Activated T-cell treated with anti-CD3 and anti-CD28 coated beads, Interleukin-2, amount 50 U/mL, for 4 hours (primary cell): ENCODE measurements around the gene TBC1D1. TPM values are rescaled to one million over a fixed set of nuclear protein-coding genes. Genes with fewer than 3 reads are reported as not detected.

ENCODE experiments used
- ATAC-seq, 2 donors: fragments of 200-7000 bp; cut with Tn5 transposase; one replicate each; pipeline ENCODE4 v1.10.0; 2021
- DNase-seq: peaks from one replicate; pipeline ENCODE4 v3.0.0-alpha.2; 2020
- H3K27me3 Mint-ChIP-seq: one replicate; pipeline ENCODE4 v1.8.0; 2021; ENCODE audit warnings: low read depth, mixed read lengths
- H3K36me3 Mint-ChIP-seq: one replicate; pipeline ENCODE4 v1.8.0; 2022; ENCODE audit warnings: mixed read lengths; ENCODE audit not compliant: insufficient read depth
- H3K4me1 Mint-ChIP-seq: one replicate; pipeline ENCODE4 v1.8.0; 2021; ENCODE audit warnings: low read depth, mixed read lengths
- H3K4me3 Mint-ChIP-seq: one replicate; pipeline ENCODE4 v1.8.0; 2021; ENCODE audit warnings: mild to moderate bottlenecking, moderate library complexity, mixed read lengths
- H3K9me3 Mint-ChIP-seq: one replicate; pipeline ENCODE4 v1.8.0; 2021; ENCODE audit warnings: mixed read lengths
- total RNA-seq, 3 donors: library from RNA; stranded (reverse); gene quantifications; one replicate each; pipeline ENCODE4 v1.2.1, GENCODE V29; 2021

The TBC1D1 gene
- total RNA-seq, 3 donors from 2014 or later: 29.4 to 42.0 (median 38.8) TPM

GRCh38 chr4:38058151-38058550 lies 167.3 kb downstream of the TBC1D1 start:
- H3K4me3 Mint-ChIP-seq: no peak overlapping the region
- peaks cover 14% of the 10 kb centered on the region for H3K4me1 Mint-ChIP-seq
- no peaks in the 10 kb centered on the region for H3K27me3 Mint-ChIP-seq
- no peak for ATAC-seq
- no peak for DNase-seq
- H3K9me3 Mint-ChIP-seq: no peaks in the 10 kb centered on the region
- peaks cover 37% of the 10 kb centered on the region for H3K36me3 Mint-ChIP-seq

- DNase-seq (no peak), ATAC-seq (no peak)
- H3K9me3 Mint-ChIP-seq: no peaks in the 10 kb centered on the region
- peaks cover 16% of the 10 kb centered on the region for H3K4me1 Mint-ChIP-seq
- peaks cover 23% of the 10 kb centered on the region for H3K36me3 Mint-ChIP-seq
- no peak overlapping the region for H3K4me3 Mint-ChIP-seq
- H3K27me3 Mint-ChIP-seq: no peaks in the 10 kb centered on the region
Observed at GRCh38 chr4:38060829-38061431, 170.0 kb downstream of the TBC1D1 start.

GRCh38 chr4:38062088-38062775 lies 171.3 kb downstream of the TBC1D1 start:
- peak; percentile 62 to 77 for ATAC-seq
- Mint-ChIP-seq H3K4me3 (peak overlapping the region; percentile 85), H3K4me1 (peaks cover 16% of the 10 kb centered on the region), H3K9me3 (no peaks in the 10 kb centered on the region), H3K36me3 (peaks cover 19% of the 10 kb centered on the region), H3K27me3 (no peaks in the 10 kb centered on the region)
- DNase-seq: peak; percentile 61

GRCh38 chr4:38062776-38063097 lies 171.9 kb downstream of the TBC1D1 start:
- H3K4me3 Mint-ChIP-seq: peak overlapping the region; percentile 54
- H3K36me3 Mint-ChIP-seq: peaks cover 24% of the 10 kb centered on the region
- H3K27me3 Mint-ChIP-seq: no peaks in the 10 kb centered on the region
- DNase-seq (no peak), ATAC-seq (peak; percentile 34 to 53)
- peaks cover 16% of the 10 kb centered on the region for H3K4me1 Mint-ChIP-seq
- H3K9me3 Mint-ChIP-seq: no peaks in the 10 kb centered on the region

- ATAC-seq (no peak), DNase-seq (no peak)
- H3K4me3 Mint-ChIP-seq: no peak overlapping the region
- peaks cover 24% of the 10 kb centered on the region for H3K4me1 Mint-ChIP-seq
- H3K9me3 Mint-ChIP-seq: no peaks in the 10 kb centered on the region
- no peaks in the 10 kb centered on the region for H3K27me3 Mint-ChIP-seq
- peaks cover 22% of the 10 kb centered on the region for H3K36me3 Mint-ChIP-seq
Observed at GRCh38 chr4:38065176-38065575, 174.3 kb downstream of the TBC1D1 start.

- no peak for ATAC-seq
- no peak overlapping the region for H3K4me3 Mint-ChIP-seq
- H3K27me3 Mint-ChIP-seq: no peaks in the 10 kb centered on the region
- H3K9me3 Mint-ChIP-seq: no peaks in the 10 kb centered on the region
- H3K4me1 Mint-ChIP-seq: peaks cover 24% of the 10 kb centered on the region
- H3K36me3 Mint-ChIP-seq: peaks cover 16% of the 10 kb centered on the region
- no peak for DNase-seq
Observed at GRCh38 chr4:38065900-38066299, 175.0 kb downstream of the TBC1D1 start.

GRCh38 chr4:38067499-38067898 lies 176.6 kb downstream of the TBC1D1 start:
- H3K27me3 Mint-ChIP-seq: no peaks in the 10 kb centered on the region
- no peak overlapping the region for H3K4me3 Mint-ChIP-seq
- no peaks in the 10 kb centered on the region for H3K9me3 Mint-ChIP-seq
- H3K36me3 Mint-ChIP-seq: peaks cover 15% of the 10 kb centered on the region
- peaks cover 16% of the 10 kb centered on the region for H3K4me1 Mint-ChIP-seq
- ATAC-seq (no peak), DNase-seq (no peak)

GRCh38 chr4:38068107-38068506 lies 177.2 kb downstream of the TBC1D1 start:
- Mint-ChIP-seq H3K9me3 (no peaks in the 10 kb centered on the region), H3K4me1 (peaks cover 10% of the 10 kb centered on the region), H3K27me3 (no peaks in the 10 kb centered on the region), H3K36me3 (peaks cover 17% of the 10 kb centered on the region), H3K4me3 (no peak overlapping the region)
- ATAC-seq (no peak), DNase-seq (no peak)

- peak; percentile 19 for DNase-seq
- H3K36me3 Mint-ChIP-seq: peaks cover 20% of the 10 kb centered on the region
- ATAC-seq: peak; percentile 32 to 53
- H3K27me3 Mint-ChIP-seq: no peaks in the 10 kb centered on the region
- H3K4me3 Mint-ChIP-seq: no peak overlapping the region
- H3K4me1 Mint-ChIP-seq: peaks cover 10% of the 10 kb centered on the region
- H3K9me3 Mint-ChIP-seq: no peaks in the 10 kb centered on the region
Observed at GRCh38 chr4:38069271-38069760, 178.4 kb downstream of the TBC1D1 start.

- Mint-ChIP-seq H3K9me3 (no peaks in the 10 kb centered on the region), H3K4me1 (peaks cover 12% of the 10 kb centered on the region), H3K4me3 (no peak overlapping the region), H3K36me3 (peaks cover 29% of the 10 kb centered on the region), H3K27me3 (no peaks in the 10 kb centered on the region)
- DNase-seq (no peak), ATAC-seq (no peak)
Observed at GRCh38 chr4:38071801-38072431, 181.0 kb downstream of the TBC1D1 start.

- Mint-ChIP-seq H3K9me3 (no peaks in the 10 kb centered on the region), H3K27me3 (no peaks in the 10 kb centered on the region), H3K4me3 (no peak overlapping the region), H3K36me3 (peaks cover 29% of the 10 kb centered on the region), H3K4me1 (peaks cover 12% of the 10 kb centered on the region)
- ATAC-seq (peak in 1 of 2 donors; percentile 35), DNase-seq (no peak)
Observed at GRCh38 chr4:38072578-38072977, 181.7 kb downstream of the TBC1D1 start.

- Mint-ChIP-seq H3K4me3 (no peak overlapping the region), H3K4me1 (peaks cover 16% of the 10 kb centered on the region), H3K27me3 (no peaks in the 10 kb centered on the region), H3K9me3 (no peaks in the 10 kb centered on the region), H3K36me3 (peaks cover 23% of the 10 kb centered on the region)
- DNase-seq (no peak), ATAC-seq (no peak)
Observed at GRCh38 chr4:38073596-38074234, 182.8 kb downstream of the TBC1D1 start.

GRCh38 chr4:38075370-38076152 lies 184.7 kb downstream of the TBC1D1 start:
- H3K9me3 Mint-ChIP-seq: no peaks in the 10 kb centered on the region
- H3K4me1 Mint-ChIP-seq: peaks cover 14% of the 10 kb centered on the region
- peaks cover 32% of the 10 kb centered on the region for H3K36me3 Mint-ChIP-seq
- DNase-seq (no peak), ATAC-seq (no peak)
- no peak overlapping the region for H3K4me3 Mint-ChIP-seq
- H3K27me3 Mint-ChIP-seq: no peaks in the 10 kb centered on the region

GRCh38 chr4:38076153-38076669 lies 185.3 kb downstream of the TBC1D1 start:
- DNase-seq (no peak), ATAC-seq (no peak)
- no peaks in the 10 kb centered on the region for H3K27me3 Mint-ChIP-seq
- no peak overlapping the region for H3K4me3 Mint-ChIP-seq
- peaks cover 15% of the 10 kb centered on the region for H3K4me1 Mint-ChIP-seq
- H3K9me3 Mint-ChIP-seq: no peaks in the 10 kb centered on the region
- peaks cover 33% of the 10 kb centered on the region for H3K36me3 Mint-ChIP-seq
